K562 (cell line): ENCODE data around the gene LAMB1. TPM values are rescaled to one million over a fixed set of nuclear protein-coding genes. Genes with fewer than 3 reads are reported as not detected.

Experiments used
- YY1 ChIP-seq, 3 experiments: IDR thresholded peaks; 2 replicates each; pipeline ENCODE4 v1.6.1; 2011; ENCODE audit warnings: low read length in 2 of 3, mild to moderate bottlenecking in 2 of 3, moderate library complexity in 2 of 3, borderline replicate concordance in 1 of 3, control low read depth in 1 of 3, low read depth in 1 of 3; ENCODE audit not compliant: insufficient read depth in 3 of 3, insufficient replicate concordance in 2 of 3, control insufficient read depth in 1 of 3, insufficient read length in 1 of 3; ENCODE audit errors: extremely low read depth in 1 of 3
- ZBTB49 ChIP-seq: sonication (generic); formaldehyde crosslinking; IDR thresholded peaks from 2 replicates; pipeline ENCODE4 v1.8.0; 2022; ENCODE audit warnings: missing genetic modification reagents, mild to moderate bottlenecking, borderline replicate concordance
- ZNF589 ChIP-seq: fragments of 200-800 bp; sonication (Bioruptor generic); IDR thresholded peaks from 2 replicates; pipeline ENCODE4 v1.6.1; 2016; ENCODE audit warnings: low read depth, missing genetic modification characterization, missing compliant biosample characterization
- ZZZ3 ChIP-seq: fragments of 450-650 bp; IDR thresholded peaks from 2 replicates; pipeline ENCODE4 v1.6.1; 2016; ENCODE audit warnings: antibody characterized with exemption, mild to moderate bottlenecking, moderate library complexity
- polyA plus RNA-seq, 8 experiments: library from polyadenylated mRNA; depleted of rRNA in 4 of 8; stranded (reverse) in 5 of 8; unstranded in 3 of 8; fragments of >200 nt; fragmentation: Nextera tagmentation in 2 of 8; fragmentation: Illumina TruSeq in 1 of 8; extraction: Ambion mirVana in 2 of 8; extraction: Trizol in 1 of 8; gene quantifications; 2 replicates each; pipeline versions ENCODE4 v1.2.1 to v1.2.3, GENCODE V29; 2011 to 2014; ENCODE audit warnings: inconsistent platforms in 1 of 8, missing spikeins in 1 of 8
- total RNA-seq, 7 experiments: library from RNA; depleted of rRNA in 6 of 7; stranded (reverse); fragments of >200 nt in 6 of 7; fragmentation: Illumina TruSeq in 2 of 7; extraction: Trizol in 2 of 7; gene quantifications; 2 replicates each; pipeline versions ENCODE4 v1.2.1 to v1.2.3, GENCODE V29; 2011 to 2021; ENCODE audit warnings: low replicate concordance in 1 of 7
- TF ChIP-seq, protein P1 (sequence below): fragments of 250-450 bp; sonication (Bioruptor Pico); IDR thresholded peaks from 2 replicates; pipeline ENCODE4 v1.4.0; 2020; ENCODE audit warnings: mild to moderate bottlenecking

LAMB1 gene
- total and polyA plus RNA-seq, 9 of the 15 experiments (the other 6 are each of a cell fraction or from before 2014, with no cell fraction given) = 6.0 to 17.7 (median 12.3) TPM

- 0 out of 2 replicates have a peak, but pooled peaks have one; percentile 51 for TF ChIP-seq ZNF589
- no peak for TF ChIP-seq ZBTB49
- TF ChIP-seq YY1 (IDR thresholded peaks at IDR 0.05; ENCODE audit: borderline replicate concordance in 1 of 3, control insufficient read depth in 1 of 3, extremely low read depth in 1 of 3, insufficient read depth in 3 of 3, insufficient read length in 1 of 3, insufficient replicate concordance in 2 of 3, low read depth in 1 of 3, low read length in 2 of 3) = no peak
- TF ChIP-seq, protein P1, sequence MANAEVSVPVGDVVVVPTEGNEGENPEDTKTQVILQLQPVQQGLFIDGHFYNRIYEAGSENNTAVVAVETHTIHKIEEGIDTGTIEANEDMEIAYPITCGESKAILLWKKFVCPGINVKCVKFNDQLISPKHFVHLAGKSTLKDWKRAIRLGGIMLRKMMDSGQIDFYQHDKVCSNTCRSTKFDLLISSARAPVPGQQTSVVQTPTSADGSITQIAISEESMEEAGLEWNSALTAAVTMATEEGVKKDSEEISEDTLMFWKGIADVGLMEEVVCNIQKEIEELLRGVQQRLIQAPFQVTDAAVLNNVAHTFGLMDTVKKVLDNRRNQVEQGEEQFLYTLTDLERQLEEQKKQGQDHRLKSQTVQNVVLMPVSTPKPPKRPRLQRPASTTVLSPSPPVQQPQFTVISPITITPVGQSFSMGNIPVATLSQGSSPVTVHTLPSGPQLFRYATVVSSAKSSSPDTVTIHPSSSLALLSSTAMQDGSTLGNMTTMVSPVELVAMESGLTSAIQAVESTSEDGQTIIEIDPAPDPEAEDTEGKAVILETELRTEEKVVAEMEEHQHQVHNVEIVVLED = no peak
- TF ChIP-seq ZZZ3 = no peak
These were observed 9.8 kb upstream of the LAMB1 start (continued) for GRCh38 chr7:108012499-108013430.
